Measurements from ENCODE around the gene NLK. TPM values are rescaled to one million over a fixed set of nuclear protein-coding genes. Genes with fewer than 3 reads are reported as not detected.
"Not testable (repeated sequence)": the region's sequence is repeated elsewhere in the genome, so short reads cannot be mapped to it uniquely, and the experiment has no call there.

The NLK gene
- total RNA-seq, 1 donor from 2014 or later = 23.8 TPM

DNA sequence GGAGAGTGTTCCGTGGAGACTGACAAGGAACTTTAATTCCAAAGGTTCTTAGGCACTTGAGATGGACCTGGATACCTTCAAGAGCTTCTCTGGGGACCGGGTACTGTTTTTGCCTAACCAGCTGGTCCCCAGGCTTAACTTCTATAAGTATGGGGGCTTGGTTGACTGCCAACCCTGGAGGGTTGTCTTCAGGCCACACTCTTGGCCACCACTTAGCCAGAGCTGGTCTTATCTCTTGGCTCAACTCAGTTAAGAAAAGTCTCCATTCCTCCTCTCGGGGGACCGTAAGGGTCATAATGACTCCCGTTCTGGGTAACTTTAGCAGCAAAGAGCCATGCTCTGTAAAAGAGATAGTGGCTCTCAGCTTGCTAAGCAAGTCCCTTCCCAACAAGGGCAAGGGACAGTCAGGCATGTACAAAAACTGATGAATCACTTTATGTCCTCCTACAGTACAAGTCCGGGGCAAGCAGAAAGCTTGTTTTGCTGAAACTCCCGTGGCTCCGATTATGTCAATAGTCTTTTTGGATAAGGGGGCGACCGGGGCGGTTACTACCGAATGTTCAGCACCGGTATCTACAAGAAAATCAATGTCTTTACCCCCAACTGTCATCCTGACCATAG lies 193.7 kb downstream of the NLK start:
- H3K36me3 ChIP-seq; intact Hi-C loops (cut with DNase I); H3K4me3 ChIP-seq; H3K9me3 ChIP-seq; H3K27ac ChIP-seq; H3K27me3 ChIP-seq (ENCODE audit: low read depth); H3K4me1 ChIP-seq; DNase-seq; ATAC-seq: not testable (repeated sequence)

- H3K27me3 ChIP-seq (ENCODE audit: low read depth); H3K4me3 ChIP-seq; H3K36me3 ChIP-seq; intact Hi-C loops (cut with DNase I); DNase-seq; H3K4me1 ChIP-seq; H3K9me3 ChIP-seq; H3K27ac ChIP-seq; ATAC-seq: not testable (repeated sequence)
Observed at GRCh38 chr17:28238547-28239270, 196.2 kb downstream of the NLK start.

DNA sequence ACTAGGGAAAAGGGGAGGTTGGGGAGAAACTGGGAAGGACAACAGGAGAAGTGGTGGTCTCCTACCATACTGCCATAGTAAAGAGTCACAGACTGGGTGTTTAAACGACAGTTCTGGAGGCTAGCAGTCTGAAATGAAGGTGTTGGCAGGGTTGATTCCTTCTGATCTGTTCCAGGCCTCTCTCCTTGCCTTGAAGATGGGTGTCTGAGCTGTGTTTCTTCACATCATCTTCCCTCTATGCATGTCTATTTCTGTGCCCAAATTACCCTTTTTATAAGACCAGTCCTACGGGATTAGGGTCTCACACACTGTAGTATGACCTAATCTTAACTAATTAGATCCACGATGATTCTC lies 196.8 kb downstream of the NLK start:
- no peak overlapping the region for H3K27ac ChIP-seq
- no peaks in the 10 kb centered on the region for H3K9me3 ChIP-seq
- peaks cover 2% of the 10 kb centered on the region for H3K4me1 ChIP-seq
- no peaks in the 10 kb centered on the region for H3K27me3 ChIP-seq (ENCODE audit: low read depth)
- no peak for TF ChIP-seq CTCF (IDR thresholded peaks at IDR 0.05)
- DNase-seq (no peak), ATAC-seq (no peak)
- no peak overlapping the region for H3K4me3 ChIP-seq
- H3K36me3 ChIP-seq = no peaks in the 10 kb centered on the region
- intact Hi-C loops (cut with DNase I) = no loop called here

DNA sequence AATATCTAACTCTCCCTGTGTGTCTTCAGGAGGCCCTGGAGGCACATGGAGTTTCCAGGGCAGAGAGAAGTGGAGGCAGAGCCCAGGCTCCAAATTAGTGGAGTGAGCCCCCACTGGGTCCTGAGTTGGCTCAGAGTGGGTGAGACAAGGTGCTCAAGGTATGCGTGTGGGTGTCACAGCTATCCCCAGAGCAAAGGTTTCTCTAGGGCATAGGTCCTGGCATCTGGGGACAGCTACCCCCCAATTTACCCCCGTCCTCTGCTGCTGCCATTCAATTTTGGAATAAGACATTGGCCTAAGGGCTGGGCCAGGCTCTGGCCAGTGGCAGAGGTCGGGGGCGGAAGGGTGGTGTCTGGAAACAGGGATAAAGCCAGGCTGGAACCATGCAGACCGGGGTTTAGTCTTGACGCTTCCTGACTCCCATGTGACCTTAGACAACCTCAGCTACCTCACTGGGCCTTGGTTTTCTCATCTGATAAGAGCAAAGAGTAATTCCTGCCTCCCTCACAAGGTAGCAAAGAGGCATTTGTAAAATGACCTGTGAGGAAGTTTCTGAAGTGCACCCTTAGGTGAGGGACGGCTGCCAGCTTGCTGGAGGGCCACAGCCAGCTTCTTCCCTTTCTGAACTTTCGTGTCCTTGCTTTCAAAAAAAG lies 198.3 kb downstream of the NLK start:
- intact Hi-C loops (cut with DNase I) = no loop called here
- no peaks in the 10 kb centered on the region for H3K36me3 ChIP-seq
- no peaks in the 10 kb centered on the region for H3K4me1 ChIP-seq
- H3K27ac ChIP-seq = no peak overlapping the region
- H3K27me3 ChIP-seq (ENCODE audit: low read depth) = no peaks in the 10 kb centered on the region
- peak; percentile 77 for DNase-seq
- ATAC-seq = peak; percentile 81 to 90
- no peak for TF ChIP-seq CTCF (IDR thresholded peaks at IDR 0.05)
- no peak overlapping the region for H3K4me3 ChIP-seq
- H3K9me3 ChIP-seq = no peaks in the 10 kb centered on the region

- no peaks in the 10 kb centered on the region for H3K36me3 ChIP-seq
- no peaks in the 10 kb centered on the region for H3K27me3 ChIP-seq (ENCODE audit: low read depth)
- no peaks in the 10 kb centered on the region for H3K9me3 ChIP-seq
- ATAC-seq (no peak), DNase-seq (no peak)
- no peaks in the 10 kb centered on the region for H3K4me1 ChIP-seq
- H3K27ac ChIP-seq = no peak overlapping the region
- intact Hi-C loops (cut with DNase I) = no loop called here
- H3K4me3 ChIP-seq = no peak overlapping the region
- TF ChIP-seq CTCF (IDR thresholded peaks at IDR 0.05) = no peak
Observed at GRCh38 chr17:28242791-28243190, 200.3 kb downstream of the NLK start.

- H3K4me1 ChIP-seq; H3K9me3 ChIP-seq; H3K4me3 ChIP-seq; ATAC-seq; H3K27me3 ChIP-seq (ENCODE audit: low read depth); H3K36me3 ChIP-seq; DNase-seq; intact Hi-C loops (cut with DNase I); H3K27ac ChIP-seq: not testable (repeated sequence)
Observed at GRCh38 chr17:28243268-28243667, 200.8 kb downstream of the NLK start.

- Histone ChIP-seq H3K4me1 (no peaks in the 10 kb centered on the region), H3K27me3 (ENCODE audit: low read depth) (no peaks in the 10 kb centered on the region), H3K27ac (no peak overlapping the region), H3K4me3 (no peak overlapping the region), H3K36me3 (no peaks in the 10 kb centered on the region), H3K9me3 (no peaks in the 10 kb centered on the region)
- intact Hi-C loops (cut with DNase I) = no loop called here
- ATAC-seq (no peak), DNase-seq (no peak)
- no peak for TF ChIP-seq CTCF (IDR thresholded peaks at IDR 0.05)
Observed at GRCh38 chr17:28244446-28244845, 202.0 kb downstream of the NLK start.

Measured in lower lobe of right lung (tissue), 2 donors.